ENCODE results near the gene KCNMA1. TPM values are rescaled to one million over a fixed set of nuclear protein-coding genes. Genes with fewer than 3 reads are reported as not detected.

The KCNMA1 gene
- total and polyA plus RNA-seq, 7 donors: 15.3 to 427 (median 256) TPM

DNA sequence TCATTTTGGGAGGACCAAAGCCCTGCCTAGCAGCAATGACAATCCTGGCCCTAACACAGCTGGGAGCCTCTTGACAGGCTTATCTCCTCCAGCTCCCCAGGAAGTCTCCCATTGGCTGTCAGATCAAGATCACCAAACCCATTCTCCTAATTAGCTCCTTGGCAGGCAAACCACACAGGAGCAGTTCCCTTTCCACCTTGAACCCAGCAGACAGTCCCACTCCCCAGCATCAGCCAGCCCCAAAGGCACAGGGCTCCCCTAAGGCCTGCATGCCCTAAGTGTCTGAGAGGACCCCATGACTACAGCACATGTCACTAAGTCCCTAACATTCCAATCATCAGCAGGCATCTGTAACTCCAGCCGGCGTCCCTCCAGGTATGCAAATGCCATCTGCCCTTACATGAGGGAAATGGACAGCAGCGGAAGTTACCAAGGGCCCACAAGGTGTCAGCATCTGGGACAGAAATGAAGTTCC is 348.5 kb downstream of the KCNMA1 start:
- DNase-seq: peak; percentile 47
- H3K36me3 ChIP-seq: no peaks in the 10 kb centered on the region
- H3K4me3 ChIP-seq: no peak overlapping the region
- H3K4me1 ChIP-seq: peaks cover 4 to 93% (median 71%) of the 10 kb centered on the region in 4 donors
- TF ChIP-seq POLR2AphosphoS5 (IDR thresholded peaks at IDR 0.05) (no peak), EP300 (IDR thresholded peaks at IDR 0.05) (no peak), POLR2A (IDR thresholded peaks at IDR 0.05) (no peak), CTCF (IDR thresholded peaks at IDR 0.05) (no peak)
- intact Hi-C loops (cut with DNase I): loop anchor here (5.0 kb wide), 2 partner anchors 83 to 92 kb away; no protein-coding TSS in a partner anchor
- H3K27me3 ChIP-seq: no peaks in the 10 kb centered on the region
- WGBS, 2 donors: 87 to 88% methylated on average over 3 of the region's 3 CpGs
- peak overlapping the region; percentile 18 to 78 (median 72) for H3K27ac ChIP-seq
- no peaks in the 10 kb centered on the region for H3K9me3 ChIP-seq

DNA sequence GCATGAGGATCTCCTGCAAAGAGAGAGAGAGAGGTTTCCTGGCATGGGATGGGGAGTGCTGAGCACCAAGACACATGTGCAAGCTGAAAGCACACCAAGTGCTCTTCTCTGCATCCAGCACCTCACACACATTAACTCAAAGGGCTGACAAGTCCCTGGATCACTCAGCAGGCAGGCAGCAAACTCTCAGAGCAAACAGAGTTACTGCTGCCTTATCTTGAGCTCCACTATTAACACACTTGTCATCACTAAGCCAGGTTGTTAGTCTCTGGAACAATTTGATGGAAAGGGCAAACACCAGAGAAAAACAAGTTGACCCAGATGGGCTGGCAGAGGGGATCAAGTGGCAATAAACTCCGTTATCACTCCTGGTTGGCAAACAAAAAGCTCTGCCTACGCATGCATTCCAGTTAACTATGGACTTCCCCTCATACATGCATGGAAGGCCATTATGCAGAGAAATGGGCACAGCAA is 349.9 kb downstream of the KCNMA1 start:
- H3K9me3 ChIP-seq: no peaks in the 10 kb centered on the region
- peak overlapping the region; percentile 64 to 78 (median 72) for H3K27ac ChIP-seq
- no peak for TF ChIP-seq POLR2A (IDR thresholded peaks at IDR 0.05)
- TF ChIP-seq EP300 (IDR thresholded peaks at IDR 0.05): peak; percentile 6 to 90 (median 36)
- peak; percentile 60 to 85 (median 71) for TF ChIP-seq POLR2AphosphoS5 (IDR thresholded peaks at IDR 0.05)
- TF ChIP-seq CTCF (IDR thresholded peaks at IDR 0.05): no peak
- peak; percentile 84 for DNase-seq
- intact Hi-C loops (cut with DNase I): loop anchor here (5.0 kb wide), 2 partner anchors 85 to 90 kb away; no protein-coding TSS in a partner anchor
- no peak overlapping the region for H3K4me3 ChIP-seq
- H3K36me3 ChIP-seq: no peaks in the 10 kb centered on the region
- WGBS, 2 donors: 23 to 60% methylated on average over 2 of the region's 2 CpGs
- H3K4me1 ChIP-seq: peaks cover 4 to 93% (median 75%) of the 10 kb centered on the region in 4 donors
- H3K27me3 ChIP-seq: no peaks in the 10 kb centered on the region

- WGBS, 2 donors: 43 to 65% methylated on average over 6 of the region's 6 CpGs
- DNase-seq: peak; percentile 4
- TF ChIP-seq POLR2A (IDR thresholded peaks at IDR 0.05): no peak
- TF ChIP-seq CTCF (IDR thresholded peaks at IDR 0.05): no peak
- TF ChIP-seq EP300 (IDR thresholded peaks at IDR 0.05): no peak
- H3K36me3 ChIP-seq: no peaks in the 10 kb centered on the region
- H3K4me1 ChIP-seq: peaks cover 4 to 93% (median 67%) of the 10 kb centered on the region in 4 donors
- no peaks in the 10 kb centered on the region for H3K27me3 ChIP-seq
- H3K27ac ChIP-seq: peak overlapping the region; percentile 64 to 78 (median 72)
- no peak overlapping the region for H3K4me3 ChIP-seq
- intact Hi-C loops (cut with DNase I): loop anchor here (5.0 kb wide), 2 partner anchors 85 to 90 kb away; no protein-coding TSS in a partner anchor
- H3K9me3 ChIP-seq: no peaks in the 10 kb centered on the region
Observed at GRCh38 chr10:77286531-77287508, 350.8 kb downstream of the KCNMA1 start.

DNA sequence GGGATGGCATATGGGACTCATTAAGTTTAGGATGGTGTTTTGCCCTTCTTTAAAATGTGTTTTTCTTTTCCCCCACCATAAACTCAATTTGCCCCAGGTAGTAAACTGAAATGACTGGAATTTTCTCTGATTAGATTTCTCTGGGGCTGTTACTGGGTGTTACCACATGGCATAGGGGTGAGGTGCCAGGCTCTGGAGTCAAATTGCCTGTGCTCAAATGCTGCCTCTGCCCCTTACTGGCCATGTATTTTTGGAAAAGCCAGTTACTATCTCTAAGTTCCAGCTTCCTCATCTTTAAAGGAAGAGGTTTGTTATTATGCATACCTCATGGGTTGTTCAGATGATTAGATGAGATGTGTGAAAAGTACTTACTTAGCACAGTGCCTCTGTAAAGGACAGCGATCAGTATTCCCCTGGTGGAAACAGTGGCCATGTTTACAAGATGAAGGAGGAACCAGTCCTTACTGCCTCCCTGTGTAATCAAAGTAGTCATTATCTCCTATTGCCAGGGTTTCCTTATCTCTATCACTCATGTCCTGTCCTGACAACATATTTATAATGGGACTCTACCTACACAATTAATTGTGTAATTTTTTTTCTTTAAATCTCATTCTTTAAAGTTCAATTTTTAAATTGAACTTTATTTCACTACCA is 352.0 kb downstream of the KCNMA1 start:
- intact Hi-C loops (cut with DNase I): loop anchor here (5.0 kb wide), 2 partner anchors 87 to 88 kb away; no protein-coding TSS in a partner anchor
- peaks cover 4 to 90% (median 59%) of the 10 kb centered on the region in 4 donors for H3K4me1 ChIP-seq
- H3K9me3 ChIP-seq: no peaks in the 10 kb centered on the region
- no peaks in the 10 kb centered on the region for H3K36me3 ChIP-seq
- H3K4me3 ChIP-seq: no peak overlapping the region
- H3K27ac ChIP-seq: peak overlapping the region in 3 of 4 donors; percentile 25 to 78 (median 78)
- H3K27me3 ChIP-seq: no peaks in the 10 kb centered on the region
- TF ChIP-seq CTCF (IDR thresholded peaks at IDR 0.05) (no peak), POLR2AphosphoS5 (IDR thresholded peaks at IDR 0.05) (no peak), EP300 (IDR thresholded peaks at IDR 0.05) (no peak), POLR2A (IDR thresholded peaks at IDR 0.05) (no peak)
- 26 to 41% methylated on average over 1 of the region's 1 CpG for WGBS, 2 donors
- no peak for DNase-seq
